Stimulated activated CD8-positive, alpha-beta memory T cell treated with anti-CD3 and anti-CD28 coated beads, Interleukin-2, amount 100 ng/mL, for 48 hours (primary cell): ENCODE measurements around the gene TBCC.

Source experiments
- DNase-seq, 2 donors: peaks; one replicate each; pipeline ENCODE4 v3.0.0-alpha.2; 2020; ENCODE audit warnings: low read depth in 2 of 2

The TBCC gene

DNA sequence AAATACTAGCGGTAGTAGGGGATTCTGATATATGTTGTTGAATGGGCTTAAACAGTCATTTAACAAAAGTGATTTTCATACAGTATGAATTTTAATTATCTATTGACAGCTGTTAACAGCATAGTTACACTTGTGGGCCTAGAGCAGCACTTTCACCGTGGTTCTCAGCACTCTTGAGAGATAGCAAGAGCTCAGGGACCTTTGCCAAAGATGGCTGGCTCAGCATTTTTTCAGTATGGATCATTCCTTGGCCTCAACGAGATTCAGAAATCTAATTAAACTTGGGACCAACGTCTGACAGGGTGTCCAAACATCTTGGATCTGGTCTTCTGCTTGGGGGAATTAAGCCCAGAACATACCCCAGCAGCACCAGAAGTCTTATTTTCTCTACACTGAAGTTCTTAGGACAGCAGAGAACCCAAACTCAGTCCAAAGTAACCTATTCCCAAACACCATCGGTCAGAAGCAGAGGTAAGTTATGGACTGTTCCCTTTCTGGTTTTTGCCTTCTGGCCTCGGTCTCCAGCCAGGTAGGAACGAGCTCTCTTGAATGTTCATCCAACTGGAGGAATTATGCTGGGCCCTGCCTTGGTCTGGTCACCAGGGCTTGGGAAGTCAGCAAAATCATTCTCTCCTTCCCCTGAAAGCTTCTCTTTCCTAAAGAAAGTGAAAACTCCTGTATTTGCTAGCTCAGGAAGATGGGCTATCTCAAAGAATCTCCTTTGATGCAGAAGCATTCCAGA, 49.2 kb downstream of the TBCC start:
- DNase-seq = no peak

GRCh38 chr6:42694586-42694985, 51.3 kb downstream of the TBCC start:
- no peak for DNase-seq
